HUES6 (cell line): Measurements from ENCODE around the gene TMEM164.

Experiments
- H3K27ac ChIP-seq: 2 replicates; pipeline ENCODE4 v1.7.0; 2013; ENCODE audit warnings: low read depth, mild to moderate bottlenecking, low read length, inconsistent platforms
- H3K27me3 ChIP-seq: 2 replicates; pipeline ENCODE4 v1.6.1; 2013; ENCODE audit warnings: low read length; ENCODE audit not compliant: control insufficient read depth, insufficient read depth
- H3K36me3 ChIP-seq: 2 replicates; pipeline ENCODE4 v1.6.1; 2013; ENCODE audit warnings: low read length; ENCODE audit not compliant: control insufficient read depth, insufficient read depth
- H3K4me1 ChIP-seq: 2 replicates; pipeline ENCODE4 v1.6.1; 2013; ENCODE audit warnings: low read length; ENCODE audit not compliant: control insufficient read depth, insufficient read depth
- H3K4me3 ChIP-seq: 2 replicates; pipeline ENCODE4 v1.5.1; 2013; ENCODE audit warnings: low read depth, low read length
- H3K9ac ChIP-seq: one replicate; pipeline ENCODE4 v1.6.1; 2013; ENCODE audit warnings: mild to moderate bottlenecking, low read length
- H3K9me3 ChIP-seq: 2 replicates; pipeline ENCODE4 v1.6.1; 2013; ENCODE audit warnings: low read depth, low read length; ENCODE audit not compliant: control insufficient read depth, insufficient read depth

Gene TMEM164

GRCh38 chrX:110038900-110039299, 36.0 kb downstream of the TMEM164 start:
- Histone ChIP-seq H3K9ac (no peak overlapping the region), H3K9me3 (no peaks in the 10 kb centered on the region), H3K27me3 (no peaks in the 10 kb centered on the region; the same call in 1 of the 2 replicates), H3K4me1 (0 out of 2 replicates have a peak, but pooled peaks cover 8% of the 10 kb centered on the region), H3K36me3 (no peaks in the 10 kb centered on the region), H3K4me3 (no peak overlapping the region), H3K27ac (no peak overlapping the region)

DNA sequence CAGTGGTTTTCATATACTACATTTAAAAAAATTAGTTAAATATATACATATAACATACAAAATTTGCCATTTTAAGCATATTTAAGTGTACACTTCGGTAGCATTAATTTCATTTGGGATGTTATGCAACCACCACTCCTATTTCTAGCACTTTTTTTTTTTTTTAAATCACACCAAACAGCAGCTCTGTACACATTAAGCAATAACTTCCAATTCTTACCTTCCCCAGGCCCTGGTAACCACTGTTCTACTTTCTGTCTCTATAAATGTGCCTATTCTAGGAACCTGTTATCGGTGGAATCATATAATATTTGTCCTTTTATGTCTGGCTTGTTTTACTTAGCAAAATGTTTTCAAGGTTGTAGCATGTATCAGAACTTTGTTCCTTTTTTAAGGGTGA, 39.1 kb downstream of the TMEM164 start:
- Histone ChIP-seq H3K9me3 (no peaks in the 10 kb centered on the region), H3K4me1 (peaks cover 20% of the 10 kb centered on the region; the same call in 1 of the 2 replicates), H3K9ac (no peak overlapping the region), H3K36me3 (no peaks in the 10 kb centered on the region), H3K27ac (no peak overlapping the region), H3K27me3 (no peaks in the 10 kb centered on the region; the same call in 1 of the 2 replicates), H3K4me3 (no peak overlapping the region)

DNA sequence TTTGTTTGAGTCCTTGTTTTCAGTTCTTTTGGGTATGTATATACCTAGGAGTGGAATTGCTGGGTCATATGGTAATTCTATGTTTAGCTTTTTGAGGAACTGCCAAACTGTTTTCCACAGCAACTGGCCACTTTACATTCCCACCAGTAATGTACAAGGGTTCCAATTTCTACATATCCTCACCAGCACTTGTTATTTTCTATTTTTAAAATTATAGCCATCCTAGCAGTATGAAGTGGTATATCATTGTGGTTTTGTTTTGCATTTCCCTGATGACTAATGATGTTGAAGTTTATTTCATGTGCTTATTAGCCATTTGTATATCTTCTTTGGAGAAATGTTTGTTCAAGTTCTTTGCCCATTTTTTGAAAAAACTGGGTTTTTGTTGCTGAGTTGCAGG, 39.6 kb downstream of the TMEM164 start:
- Histone ChIP-seq H3K36me3 (no peaks in the 10 kb centered on the region), H3K27me3 (no peaks in the 10 kb centered on the region; the same call in 1 of the 2 replicates), H3K9me3 (no peaks in the 10 kb centered on the region), H3K4me3 (no peak overlapping the region), H3K4me1 (peaks cover 20% of the 10 kb centered on the region; the same call in 1 of the 2 replicates), H3K9ac (no peak overlapping the region), H3K27ac (no peak overlapping the region)

DNA sequence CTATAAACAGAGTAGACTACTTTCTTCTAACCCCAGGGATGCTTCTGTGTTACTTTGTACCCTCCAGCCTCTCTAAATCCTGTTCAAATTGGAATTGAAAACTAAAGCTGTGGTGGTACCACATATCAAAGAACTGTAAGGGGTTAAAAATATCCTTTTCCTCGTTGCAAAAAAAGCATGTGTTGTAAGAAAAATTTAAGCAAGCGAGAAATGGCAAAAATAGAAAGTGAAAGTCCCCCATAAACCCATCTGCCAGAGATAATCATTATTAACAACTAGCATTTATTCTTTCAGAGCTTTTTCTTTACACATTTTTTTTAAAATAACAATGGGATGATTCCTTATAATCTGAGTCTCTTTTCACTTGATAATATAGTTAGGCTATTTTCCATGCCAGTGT, 40.6 kb downstream of the TMEM164 start:
- Histone ChIP-seq H3K9me3 (no peaks in the 10 kb centered on the region), H3K9ac (no peak overlapping the region), H3K27ac (no peak overlapping the region), H3K4me1 (peaks cover 20% of the 10 kb centered on the region; the same call in 1 of the 2 replicates), H3K36me3 (no peaks in the 10 kb centered on the region), H3K27me3 (no peaks in the 10 kb centered on the region; the same call in 1 of the 2 replicates), H3K4me3 (no peak overlapping the region)

GRCh38 chrX:110044346-110045249, 41.7 kb downstream of the TMEM164 start:
- Histone ChIP-seq H3K4me1 (peaks cover 13% of the 10 kb centered on the region; the same call in 1 of the 2 replicates), H3K36me3 (no peaks in the 10 kb centered on the region), H3K27ac (no peak overlapping the region)

DNA sequence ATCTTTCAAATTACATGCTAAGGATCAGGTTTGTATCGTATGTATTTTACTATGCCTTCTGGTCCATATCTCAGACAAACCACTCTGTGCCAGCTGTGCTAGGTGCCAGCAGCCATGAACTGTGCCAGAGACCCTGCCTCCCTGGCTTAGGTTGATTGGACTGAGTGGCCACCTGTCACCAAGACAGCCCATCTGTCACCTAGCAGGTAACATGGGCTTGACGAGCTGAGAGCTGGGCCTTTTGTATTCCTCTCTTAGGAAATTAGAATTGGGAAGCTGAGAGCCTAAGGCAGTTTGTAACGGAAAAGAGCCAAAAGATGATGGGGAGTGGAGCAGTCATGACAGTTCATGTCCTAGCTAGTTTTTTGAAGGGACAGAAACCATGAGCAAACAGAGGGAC, 42.5 kb downstream of the TMEM164 start:
- Histone ChIP-seq H3K36me3 (no peaks in the 10 kb centered on the region), H3K4me3 (no peak overlapping the region), H3K27me3 (peaks cover 2% of the 10 kb centered on the region; the same call in 1 of the 2 replicates), H3K9me3 (no peaks in the 10 kb centered on the region), H3K27ac (no peak overlapping the region), H3K9ac (no peak overlapping the region), H3K4me1 (peaks cover 15% of the 10 kb centered on the region)

More at GRCh38 chrX:110044346-110045249, 41.7 kb downstream of the TMEM164 start:
- no peaks in the 10 kb centered on the region for H3K9me3 ChIP-seq
- H3K4me3 ChIP-seq = no peak overlapping the region
- H3K9ac ChIP-seq = no peak overlapping the region
- H3K27me3 ChIP-seq = peaks cover 2% of the 10 kb centered on the region; the same call in 1 of the 2 replicates

DNA sequence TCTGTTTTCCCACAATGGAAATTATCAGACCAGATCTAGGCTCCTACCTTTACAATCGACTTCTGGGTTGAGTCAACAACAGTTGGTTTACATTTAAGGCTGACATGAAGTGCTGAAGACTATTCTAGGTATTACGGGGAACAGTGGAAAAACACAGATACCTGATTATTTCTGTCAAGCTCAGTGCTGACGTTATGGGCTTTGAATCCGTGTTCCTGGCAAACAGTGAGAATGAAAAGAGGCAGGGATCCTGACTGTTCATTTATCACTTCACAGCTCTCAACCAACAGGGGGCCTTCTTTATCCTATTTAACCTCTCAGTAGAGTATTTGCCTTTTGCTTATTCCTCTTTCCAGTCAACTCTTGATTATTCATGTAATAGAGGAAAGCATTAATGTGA, 43.1 kb downstream of the TMEM164 start:
- H3K4me1 ChIP-seq = peaks cover 18% of the 10 kb centered on the region
- no peak overlapping the region for H3K9ac ChIP-seq
- peaks cover 2% of the 10 kb centered on the region; the same call in 1 of the 2 replicates for H3K27me3 ChIP-seq
- no peak overlapping the region for H3K4me3 ChIP-seq
- no peak overlapping the region for H3K27ac ChIP-seq
- no peaks in the 10 kb centered on the region for H3K9me3 ChIP-seq
- no peaks in the 10 kb centered on the region for H3K36me3 ChIP-seq

DNA sequence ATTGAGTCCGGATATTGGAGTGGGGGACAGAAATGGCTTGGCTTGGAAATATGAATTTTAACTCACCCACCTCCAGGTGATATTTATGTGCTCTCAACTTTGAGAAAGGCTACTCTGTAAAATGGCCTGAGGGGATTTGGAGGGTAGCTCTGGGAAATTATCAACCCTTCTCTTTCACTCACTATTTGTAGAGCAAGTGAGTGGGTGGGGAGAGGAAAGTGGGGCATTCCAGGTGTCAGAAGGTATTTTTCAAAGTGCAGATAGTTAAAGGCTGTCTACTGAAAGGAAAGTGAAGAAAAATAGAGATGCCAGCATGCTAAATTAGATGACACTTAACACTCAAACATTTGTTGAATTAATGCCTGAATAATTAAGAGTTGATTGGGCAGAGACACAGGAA, 44.1 kb downstream of the TMEM164 start:
- Histone ChIP-seq H3K36me3 (no peaks in the 10 kb centered on the region), H3K27ac (no peak overlapping the region), H3K9me3 (no peaks in the 10 kb centered on the region), H3K4me3 (no peak overlapping the region), H3K4me1 (peaks cover 18% of the 10 kb centered on the region), H3K9ac (no peak overlapping the region), H3K27me3 (peaks cover 2% of the 10 kb centered on the region; the same call in 1 of the 2 replicates)

DNA sequence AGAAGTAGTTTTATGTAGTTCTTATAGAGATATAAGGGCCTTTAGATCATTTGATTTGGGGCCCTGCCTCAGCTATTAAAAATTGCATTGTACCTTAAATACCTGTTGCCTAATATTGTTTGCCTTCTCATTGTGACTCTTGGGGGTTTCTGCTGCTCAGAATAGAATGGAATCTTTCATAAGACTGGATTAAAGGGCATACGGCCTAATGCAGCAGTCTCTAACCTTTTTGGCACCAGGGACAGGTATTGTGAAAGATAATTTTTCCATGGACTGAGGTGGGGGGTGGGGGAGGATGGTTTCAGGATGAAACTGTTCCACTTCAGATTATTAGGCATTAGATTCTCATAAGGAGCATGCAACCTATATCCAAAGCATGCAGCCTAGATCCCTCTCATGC, 46.2 kb downstream of the TMEM164 start:
- Histone ChIP-seq H3K27ac (no peak overlapping the region), H3K27me3 (peaks cover 2% of the 10 kb centered on the region; the same call in 1 of the 2 replicates), H3K9ac (no peak overlapping the region), H3K36me3 (no peaks in the 10 kb centered on the region), H3K4me1 (peaks cover 18% of the 10 kb centered on the region), H3K9me3 (no peaks in the 10 kb centered on the region), H3K4me3 (no peak overlapping the region)

GRCh38 chrX:110050386-110050785, 47.5 kb downstream of the TMEM164 start:
- H3K27me3 ChIP-seq = peaks cover 2% of the 10 kb centered on the region; the same call in 1 of the 2 replicates
- H3K9ac ChIP-seq = no peak overlapping the region
- H3K36me3 ChIP-seq = no peaks in the 10 kb centered on the region
- H3K27ac ChIP-seq = no peak overlapping the region
- no peak overlapping the region for H3K4me3 ChIP-seq
- no peaks in the 10 kb centered on the region for H3K9me3 ChIP-seq
- H3K4me1 ChIP-seq = peaks cover 16% of the 10 kb centered on the region

- no peak overlapping the region for H3K9ac ChIP-seq
- H3K36me3 ChIP-seq = no peaks in the 10 kb centered on the region
- H3K27ac ChIP-seq = no peak overlapping the region
- H3K4me1 ChIP-seq = peaks cover 11% of the 10 kb centered on the region
- no peaks in the 10 kb centered on the region for H3K9me3 ChIP-seq
- peaks cover 2% of the 10 kb centered on the region; the same call in 1 of the 2 replicates for H3K27me3 ChIP-seq
- H3K4me3 ChIP-seq = no peak overlapping the region
These were observed 48.0 kb downstream of the TMEM164 start for GRCh38 chrX:110050901-110051300.
